CD14-positive monocyte (primary cell): Measurements from ENCODE around the gene ADGRE1. TPM values are rescaled to one million over a fixed set of nuclear protein-coding genes. Genes with fewer than 3 reads are reported as not detected.

Experiments used
- DNase-seq, 3 donors: peaks; one replicate each; pipeline ENCODE4 v3.0.0-alpha.2; 2011 to 2022
- H2AFZ ChIP-seq: 2 replicates; pipeline ENCODE4 v1.6.0; 2012; ENCODE audit warnings: mild to moderate bottlenecking, low read depth, low read length, inconsistent platforms; ENCODE audit not compliant: insufficient read depth, poor library complexity, severe bottlenecking
- H3K27ac ChIP-seq, 2 donors: 1 replicate in 1 of 2; 2 replicates in 1 of 2; pipeline ENCODE4 v1.5.1; 2012 to 2013; ENCODE audit warnings: low read length in 2 of 2, control low read depth in 1 of 2, inconsistent platforms in 1 of 2, low read depth in 1 of 2, mild to moderate bottlenecking in 1 of 2
- H3K27me3 ChIP-seq, 2 donors: one replicate each; pipeline versions ENCODE4 v1.6.0 to v1.6.1; 2011 to 2013; ENCODE audit warnings: low read length in 2 of 2; ENCODE audit not compliant: control insufficient read depth in 2 of 2, insufficient read depth in 2 of 2
- H3K36me3 ChIP-seq, 2 donors: replicated peaks in 1 of 2; 1 replicate in 1 of 2; 2 replicates in 1 of 2; pipeline versions ENCODE4 v1.5.1 to v1.6.1; 2012 to 2013; ENCODE audit warnings: low read length in 2 of 2, control low read depth in 1 of 2, inconsistent platforms in 1 of 2, mild to moderate bottlenecking in 1 of 2; ENCODE audit not compliant: insufficient read depth in 2 of 2, control insufficient read depth in 1 of 2
- H3K4me1 ChIP-seq, 2 donors: 1 replicate in 1 of 2; 2 replicates in 1 of 2; pipeline versions ENCODE4 v1.5.1 to v1.6.1; 2012 to 2013; ENCODE audit warnings: low read length in 2 of 2, control low read depth in 1 of 2, inconsistent platforms in 1 of 2, mild to moderate bottlenecking in 1 of 2, moderate library complexity in 1 of 2; ENCODE audit not compliant: insufficient read depth in 2 of 2, control insufficient read depth in 1 of 2
- H3K4me2 ChIP-seq: replicated peaks from 2 replicates; pipeline ENCODE3; 2012; ENCODE audit warnings: low read length, moderate library complexity, mild to moderate bottlenecking; ENCODE audit not compliant: poor library complexity, severe bottlenecking; ENCODE audit errors: extremely low read depth
- H3K4me3 ChIP-seq, 3 experiments: fragments of 200-600 bp in 1 of 3; sonication (generic) in 1 of 3; replicated peaks in 1 of 3; 1 replicate in 2 of 3; 2 replicates in 1 of 3; pipeline ENCODE4 v1.5.1; 2011 to 2013; ENCODE audit warnings: low read length in 3 of 3, mild to moderate bottlenecking in 3 of 3, control low read depth in 2 of 3, low read depth in 2 of 3, inconsistent platforms in 1 of 3, moderate library complexity in 1 of 3
- H3K79me2 ChIP-seq: 2 replicates; pipeline ENCODE4 v1.6.0; 2012; ENCODE audit warnings: mild to moderate bottlenecking, control low read depth, inconsistent platforms, low read length, moderate library complexity; ENCODE audit not compliant: insufficient read depth
- H3K9ac ChIP-seq: 2 replicates; pipeline ENCODE4 v1.6.0; 2017; ENCODE audit warnings: low read length, mild to moderate bottlenecking; ENCODE audit not compliant: insufficient read depth, poor library complexity, severe bottlenecking
- H3K9me3 ChIP-seq, 2 donors: replicated peaks in 1 of 2; 1 replicate in 1 of 2; 2 replicates in 1 of 2; pipeline versions ENCODE4 v1.5.1 to v1.6.1; 2012 to 2013; ENCODE audit warnings: low read length in 2 of 2, control low read depth in 1 of 2; ENCODE audit not compliant: control insufficient read depth in 1 of 2, insufficient read depth in 1 of 2
- H4K20me1 ChIP-seq: 2 replicates; pipeline ENCODE4 v1.6.0; 2012; ENCODE audit warnings: mild to moderate bottlenecking, low read length, control low read depth, moderate library complexity; ENCODE audit not compliant: insufficient read depth
- H3K27ac Mint-ChIP-seq, 7 donors: one replicate each; pipeline ENCODE4 v1.8.0; 2020; ENCODE audit warnings: mild to moderate bottlenecking in 7 of 7, mixed read lengths in 7 of 7, moderate library complexity in 6 of 7, inconsistent platforms in 2 of 7
- H3K27me3 Mint-ChIP-seq, 3 donors: one replicate each; pipeline ENCODE4 v1.8.0; 2021 to 2022; ENCODE audit warnings: low read depth in 3 of 3, mild to moderate bottlenecking in 3 of 3, mixed read lengths in 3 of 3, moderate library complexity in 3 of 3, inconsistent platforms in 1 of 3
- H3K36me3 Mint-ChIP-seq, 2 donors: one replicate each; pipeline ENCODE4 v1.8.0; 2020; ENCODE audit warnings: mixed read lengths in 2 of 2, inconsistent platforms in 1 of 2, mild to moderate bottlenecking in 1 of 2
- H3K4me1 Mint-ChIP-seq: one replicate; pipeline ENCODE4 v1.8.0; 2020; ENCODE audit warnings: mild to moderate bottlenecking, mixed read lengths
- H3K4me3 Mint-ChIP-seq, 2 donors: one replicate each; pipeline ENCODE4 v1.8.0; 2020; ENCODE audit warnings: mild to moderate bottlenecking in 2 of 2, mixed read lengths in 2 of 2, moderate library complexity in 1 of 2
- H3K9me3 Mint-ChIP-seq, 7 donors: one replicate each; pipeline ENCODE4 v1.8.0; 2020 to 2022; ENCODE audit warnings: mixed read lengths in 7 of 7, mild to moderate bottlenecking in 6 of 7, moderate library complexity in 6 of 7, inconsistent platforms in 2 of 7
- CTCF ChIP-seq: fragments of 200-600 bp; IDR thresholded peaks from one replicate; pipeline ENCODE4 v1.8.0; 2022; ENCODE audit warnings: antibody characterized with exemption, mild to moderate bottlenecking
- WGBS: methylation state at CpG from one replicate; pipeline ENCODE4 v1.1.5; 2013; ENCODE audit warnings: missing lambda C conversion rate; ENCODE audit not compliant: insufficient coverage; 5-methylcytosine and 5-hydroxymethylcytosine counted together
- intact Hi-C, 2 donors: fragments of 100-400 bp; cut with micrococcal nuclease; formaldehyde crosslinking; loops; one replicate each; pipeline versions ENCODE4 v1.15.0 to v1.15.1; 2023
- polyA plus RNA-seq, 3 donors: library from polyadenylated mRNA; depleted of rRNA in 1 of 3; unstranded in 2 of 3; stranded (reverse) in 1 of 3; fragments of 300-500 nt in 2 of 3; fragments of >200 nt in 1 of 3; fragmentation: Illumina TruSeq in 2 of 3; gene quantifications; 1 replicate in 2 of 3; 2 replicates in 1 of 3; pipeline ENCODE4 v1.2.3, GENCODE V29; 2012 to 2021

Gene ADGRE1
- polyA plus RNA-seq, 3 donors = 13.9 to 37.7 (median 21.6) TPM

GRCh38 chr19:6903446-6903845, 16.1 kb downstream of the ADGRE1 start:
- Histone ChIP-seq H3K27ac (no peak overlapping the region), H3K27me3 (no peaks in the 10 kb centered on the region), H3K9me3 (peaks cover 29 to 35% of the 10 kb centered on the region in 2 donors), H3K36me3 (peaks cover 30 to 76% of the 10 kb centered on the region in 2 donors), H2AFZ (no peak overlapping the region), H3K4me1 (no peaks in the 10 kb centered on the region), H3K79me2 (no peaks in the 10 kb centered on the region), H4K20me1 (no peaks in the 10 kb centered on the region), H3K4me2 (no peak overlapping the region), H3K4me3 (no peak overlapping the region), H3K9ac (no peak overlapping the region)
- peaks cover 66 to 92% of the 10 kb centered on the region in 2 donors for H3K36me3 Mint-ChIP-seq
- intact Hi-C loops = no loop called here
- H3K9me3 Mint-ChIP-seq = peaks cover 28 to 51% (median 47%) of the 10 kb centered on the region in 7 donors
- DNase-seq = no peak
- TF ChIP-seq CTCF = no peak
- no peaks in the 10 kb centered on the region for H3K4me1 Mint-ChIP-seq
- peaks cover 0 to 1% (median 0%) of the 10 kb centered on the region in 3 donors for H3K27me3 Mint-ChIP-seq
- no peak overlapping the region for H3K27ac Mint-ChIP-seq
- H3K4me3 Mint-ChIP-seq = no peak overlapping the region

GRCh38 chr19:6906559-6907060, 19.2 kb downstream of the ADGRE1 start:
- Histone ChIP-seq H3K36me3 (peaks cover 14 to 59% of the 10 kb centered on the region in 2 donors), H3K79me2 (no peaks in the 10 kb centered on the region), H3K9me3 (peaks cover 21 to 24% of the 10 kb centered on the region in 2 donors), H3K27ac (no peak overlapping the region), H3K9ac (no peak overlapping the region), H3K4me2 (no peak overlapping the region), H3K4me1 (no peaks in the 10 kb centered on the region), H3K4me3 (no peak overlapping the region), H4K20me1 (no peaks in the 10 kb centered on the region), H3K27me3 (no peaks in the 10 kb centered on the region), H2AFZ (no peak overlapping the region)
- Mint-ChIP-seq H3K4me3 (no peak overlapping the region), H3K27me3 (peaks cover 0 to 1% (median 0%) of the 10 kb centered on the region in 3 donors), H3K27ac (no peak overlapping the region), H3K4me1 (no peaks in the 10 kb centered on the region), H3K36me3 (peaks cover 55 to 88% of the 10 kb centered on the region in 2 donors), H3K9me3 (peaks cover 14 to 40% (median 31%) of the 10 kb centered on the region in 7 donors)
- TF ChIP-seq CTCF = no peak
- no peak for DNase-seq
- no CpG with 5 or more reads among the region's 3 CpGs for WGBS
- intact Hi-C loops = no loop called here
